HCT116 (cell line): ENCODE results near the gene NOL4L. TPM values are rescaled to one million over a fixed set of nuclear protein-coding genes. Genes with fewer than 3 reads are reported as not detected.

ENCODE experiments used
- ATAC-seq: fragments of 200-7000 bp; cut with Tn5 transposase; 2 replicates; pipeline ENCODE4 v1.9.1; 2020; ENCODE audit warnings: mild to moderate bottlenecking, moderate library complexity
- BruUV-seq: library from RNA; stranded (reverse); fragments of 400-500 nt; replicated peaks from 2 replicates; lab custom pipeline; 2021; lab: Mats Ljungman, UMichigan
- CTCF ChIA-PET: fragments of 300-600 bp; sonication (Branson Sonifier 250); formaldehyde crosslinking; loops from one replicate; lab custom pipeline; 2021; ENCODE audit warnings: antibody characterized with exemption; lab: Charles Lee
- POLR2A ChIA-PET: fragments of 300-600, 350-600 bp; sonication (Branson Sonifier 250); formaldehyde crosslinking; loops from one replicate; lab custom pipeline; 2021; ENCODE audit warnings: antibody characterized with exemption; lab: Charles Lee
- RAD21 ChIA-PET, 2 experiments: fragments of 300-600 bp; sonication (Branson Sonifier 250); formaldehyde crosslinking; loops; one replicate each; lab custom pipeline; 2023; ENCODE audit warnings: low total read pairs in 2 of 2; ENCODE audit not compliant: uncharacterized antibody in 2 of 2, unreplicated experiment in 2 of 2, low non-redundant PET in 1 of 2; lab: Charles Lee
- DNase-seq: peaks from one replicate; pipeline ENCODE4 v3.0.0-alpha.2; 2010; ENCODE audit warnings: low read depth, low spot score
- H2AFZ ChIP-seq: fragments of 200-600 bp; shearing (Covaris generic), sonication (generic); 2 replicates; pipeline ENCODE4 v1.6.1; 2017; ENCODE audit warnings: low read depth, mixed run types, mixed read lengths, antibody characterized with exemption, low read length; ENCODE audit not compliant: poor library complexity, severe bottlenecking
- H3K27ac ChIP-seq: 2 replicates; pipeline ENCODE4 v1.5.1; 2012; ENCODE audit warnings: low read depth, low read length
- H3K27me3 ChIP-seq: fragments of 200-600 bp; sonication (generic); 2 replicates; pipeline ENCODE4 v1.6.1; 2016; ENCODE audit warnings: mixed run types, low read length, mixed read lengths; ENCODE audit not compliant: insufficient read depth
- H3K36me3 ChIP-seq, 2 experiments: fragments of 200-500 bp in 1 of 2; fragments of 200-600 bp in 1 of 2; sonication (Bioruptor generic) in 1 of 2; sonication (generic) in 1 of 2; 2 replicates each; pipeline versions ENCODE4 v1.5.1 to v1.6.1; 2014 to 2016; ENCODE audit warnings: low read length in 2 of 2, inconsistent platforms in 1 of 2, mixed read lengths in 1 of 2, mixed run types in 1 of 2; ENCODE audit not compliant: insufficient read depth in 2 of 2, control insufficient read depth in 1 of 2
- H3K4me1 ChIP-seq, 2 experiments: fragments of 200-600 bp in 1 of 2; sonication (generic) in 1 of 2; 2 replicates each; pipeline versions ENCODE4 v1.5.1 to v1.6.1; 2012 to 2017; ENCODE audit warnings: low read length in 2 of 2, inconsistent platforms in 1 of 2, mild to moderate bottlenecking in 1 of 2, mixed read lengths in 1 of 2, mixed run types in 1 of 2, moderate library complexity in 1 of 2; ENCODE audit not compliant: insufficient read depth in 2 of 2, control insufficient read depth in 1 of 2
- H3K4me2 ChIP-seq: fragments of 200-600 bp; sonication (generic); 2 replicates; pipeline ENCODE4 v1.6.1; 2017; ENCODE audit warnings: mixed run types, low read length, mixed read lengths
- H3K4me3 ChIP-seq, 2 experiments: fragments of 200-600 bp in 1 of 2; sonication (generic) in 1 of 2; replicated peaks in 1 of 2; 2 replicates each; pipeline ENCODE4 v1.5.1; 2011 to 2016; ENCODE audit warnings: low read length in 2 of 2, control low read depth in 1 of 2, low read depth in 1 of 2, mild to moderate bottlenecking in 1 of 2, mixed read lengths in 1 of 2, mixed run types in 1 of 2
- H3K79me2 ChIP-seq: fragments of 200-600 bp; sonication (generic); 2 replicates; pipeline ENCODE4 v1.6.1; 2017; ENCODE audit warnings: mild to moderate bottlenecking, mixed run types, low read length, moderate library complexity, mixed read lengths; ENCODE audit not compliant: insufficient read depth
- H3K9ac ChIP-seq: fragments of 200-600 bp; sonication (generic); 2 replicates; pipeline ENCODE4 v1.6.1; 2016; ENCODE audit warnings: low read length, mixed read lengths
- H3K9me2 ChIP-seq: fragments of 200-600 bp; sonication (generic), shearing (Covaris generic); 2 replicates; pipeline ENCODE4 v1.6.1; 2017; ENCODE audit warnings: mixed run types, mild to moderate bottlenecking, moderate library complexity; ENCODE audit not compliant: insufficient read depth
- H3K9me3 ChIP-seq, 2 experiments: fragments of 200-500 bp in 1 of 2; fragments of 200-600 bp in 1 of 2; sonication (Bioruptor generic) in 1 of 2; sonication (generic) in 1 of 2; 2 replicates each; pipeline ENCODE4 v1.6.1; 2014 to 2017; ENCODE audit warnings: low read length in 2 of 2, mixed read lengths in 2 of 2, inconsistent platforms in 1 of 2, low read depth in 1 of 2, mild to moderate bottlenecking in 1 of 2, mixed run types in 1 of 2, moderate library complexity in 1 of 2; ENCODE audit not compliant: control insufficient read depth in 1 of 2, insufficient read depth in 1 of 2
- H4K20me1 ChIP-seq: fragments of 200-600 bp; sonication (generic), shearing (Covaris generic); 2 replicates; pipeline ENCODE4 v1.6.1; 2017; ENCODE audit warnings: mixed run types, mild to moderate bottlenecking, moderate library complexity; ENCODE audit not compliant: insufficient read depth
- CBX3 ChIP-seq: IDR thresholded peaks from 2 replicates; pipeline ENCODE4 v1.6.1; 2012; ENCODE audit warnings: low read depth
- EGR1 ChIP-seq: IDR thresholded peaks from 2 replicates; pipeline ENCODE4 v1.6.1; 2012; ENCODE audit warnings: low read depth
- ELF1 ChIP-seq: IDR thresholded peaks from 2 replicates; pipeline ENCODE4 v1.6.1; 2012; ENCODE audit warnings: low read depth, borderline replicate concordance
- EZH2 ChIP-seq: fragments of 200-600 bp; sonication (generic); IDR thresholded peaks from 2 replicates; pipeline ENCODE4 v1.6.1; 2017; ENCODE audit warnings: antibody characterized with exemption, mixed run types
- EZH2phosphoT487 ChIP-seq: fragments of 200-600 bp; IDR thresholded peaks from 2 replicates; pipeline ENCODE4 v1.6.1; 2018; ENCODE audit warnings: antibody characterized with exemption, borderline replicate concordance
- FOSL1 ChIP-seq: IDR thresholded peaks from 2 replicates; pipeline ENCODE4 v1.6.1; 2012; ENCODE audit warnings: low read depth
- JUND ChIP-seq: IDR thresholded peaks from 2 replicates; pipeline ENCODE4 v1.6.1; 2012
- POLR2A ChIP-seq: IDR thresholded peaks from 2 replicates; pipeline ENCODE4 v1.7.0; 2011; ENCODE audit warnings: borderline replicate concordance; ENCODE audit not compliant: insufficient read depth, insufficient read length; ENCODE audit errors: extremely low read depth
- POLR2AphosphoS5 ChIP-seq: IDR thresholded peaks from 2 replicates; pipeline ENCODE4 v1.6.1; 2011; ENCODE audit warnings: mild to moderate bottlenecking, low read depth, low read length, moderate library complexity
- RAD21 ChIP-seq: IDR thresholded peaks from 2 replicates; pipeline ENCODE4 v1.6.1; 2012; ENCODE audit warnings: low read depth, mild to moderate bottlenecking
- SP1 ChIP-seq: IDR thresholded peaks from 2 replicates; pipeline ENCODE4 v1.6.1; 2012; ENCODE audit warnings: low read depth
- SRF ChIP-seq: IDR thresholded peaks from 2 replicates; pipeline ENCODE4 v1.6.1; 2012; ENCODE audit warnings: low read depth
- ZFX ChIP-seq: fragments of 450-650 bp; IDR thresholded peaks from 2 replicates; pipeline ENCODE4 v1.6.1; 2017
- ZNF274 ChIP-seq: fragments of 200-500 bp; sonication (Bioruptor generic); IDR thresholded peaks from 2 replicates; pipeline ENCODE4 v1.6.1; 2014; ENCODE audit warnings: mild to moderate bottlenecking, low read depth, low read length, inconsistent platforms
- intact Hi-C: fragments of 100-400 bp; cut with micrococcal nuclease; formaldehyde crosslinking; loops from 2 replicates; pipeline ENCODE4 v1.10.0; 2022
- total RNA-seq: library from RNA; stranded (reverse); gene quantifications from one replicate; pipeline ENCODE4 v1.2.1, GENCODE V29; 2021; ENCODE audit not compliant: unreplicated experiment
- TF ChIP-seq, protein P1 (sequence below), 3 experiments: fragments of 200-600 bp in 1 of 3; sonication (generic) in 1 of 3; IDR thresholded peaks in 2 of 3; conservative IDR thresholded peaks in 1 of 3; 2 replicates each; pipeline ENCODE4 v1.5.1; 2012 to 2017; ENCODE audit warnings: low read depth in 2 of 3, low read length in 2 of 3, antibody characterized with exemption in 1 of 3, borderline replicate concordance in 1 of 3, control low read depth in 1 of 3, mild to moderate bottlenecking in 1 of 3, mixed read lengths in 1 of 3, mixed run types in 1 of 3, moderate library complexity in 1 of 3; ENCODE audit not compliant: insufficient read depth in 1 of 3
- TF ChIP-seq, protein P2 (sequence below): IDR thresholded peaks from 2 replicates; pipeline ENCODE4 v1.6.1; 2012
- TF ChIP-seq, protein P3 (sequence below): IDR thresholded peaks from 2 replicates; pipeline ENCODE4 v1.6.1; 2012; ENCODE audit warnings: low read depth
- TF ChIP-seq, protein P4 (sequence below): IDR thresholded peaks from 2 replicates; pipeline ENCODE4 v1.6.1; 2012

Gene NOL4L
- total RNA-seq, 1 experiment from 2014 or later = 5.9 TPM

DNA sequence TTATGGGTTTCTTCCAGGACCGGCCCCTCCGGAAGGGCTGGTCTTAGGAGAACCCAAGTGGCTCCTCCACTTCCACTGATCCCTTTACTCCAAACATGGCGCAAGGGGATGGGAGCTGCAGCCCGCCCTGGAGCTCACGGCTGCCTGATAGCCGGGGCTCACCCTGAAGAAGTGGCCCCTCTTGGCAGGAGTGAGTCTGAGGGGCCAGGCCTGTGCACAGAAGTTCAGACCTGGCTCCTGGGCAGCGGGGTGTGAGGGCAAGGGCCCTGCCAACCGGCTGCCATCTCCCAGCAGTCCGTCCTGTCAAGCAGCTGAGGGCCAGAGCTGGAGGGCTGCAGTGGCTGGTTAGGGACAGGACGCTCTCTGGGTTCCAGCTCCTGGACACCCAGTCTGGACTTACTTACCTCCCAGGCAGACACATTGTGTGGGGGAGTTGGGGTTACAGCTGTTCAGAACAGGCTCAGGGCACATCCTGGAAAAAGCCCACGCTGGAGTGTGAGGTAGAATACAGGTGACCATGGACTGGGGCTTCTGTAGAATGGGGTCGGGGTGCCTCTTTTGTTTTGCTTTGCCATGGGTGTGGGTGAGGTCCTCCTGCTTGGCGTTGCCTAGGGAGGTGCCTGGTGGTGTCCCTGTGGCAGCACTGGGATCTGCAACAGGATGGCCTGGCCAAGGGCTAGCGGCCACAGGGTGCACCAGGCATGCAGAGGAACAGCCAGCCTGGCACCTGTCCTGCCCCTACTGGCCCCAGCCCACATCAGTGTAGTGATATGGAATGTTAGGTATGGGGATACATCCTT is 138.6 kb downstream of the NOL4L start:
- TF ChIP-seq, protein P1, sequence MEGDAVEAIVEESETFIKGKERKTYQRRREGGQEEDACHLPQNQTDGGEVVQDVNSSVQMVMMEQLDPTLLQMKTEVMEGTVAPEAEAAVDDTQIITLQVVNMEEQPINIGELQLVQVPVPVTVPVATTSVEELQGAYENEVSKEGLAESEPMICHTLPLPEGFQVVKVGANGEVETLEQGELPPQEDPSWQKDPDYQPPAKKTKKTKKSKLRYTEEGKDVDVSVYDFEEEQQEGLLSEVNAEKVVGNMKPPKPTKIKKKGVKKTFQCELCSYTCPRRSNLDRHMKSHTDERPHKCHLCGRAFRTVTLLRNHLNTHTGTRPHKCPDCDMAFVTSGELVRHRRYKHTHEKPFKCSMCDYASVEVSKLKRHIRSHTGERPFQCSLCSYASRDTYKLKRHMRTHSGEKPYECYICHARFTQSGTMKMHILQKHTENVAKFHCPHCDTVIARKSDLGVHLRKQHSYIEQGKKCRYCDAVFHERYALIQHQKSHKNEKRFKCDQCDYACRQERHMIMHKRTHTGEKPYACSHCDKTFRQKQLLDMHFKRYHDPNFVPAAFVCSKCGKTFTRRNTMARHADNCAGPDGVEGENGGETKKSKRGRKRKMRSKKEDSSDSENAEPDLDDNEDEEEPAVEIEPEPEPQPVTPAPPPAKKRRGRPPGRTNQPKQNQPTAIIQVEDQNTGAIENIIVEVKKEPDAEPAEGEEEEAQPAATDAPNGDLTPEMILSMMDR (IDR thresholded peaks at IDR 0.05 in 2 of 3, conservative IDR thresholded peaks at IDR 0.05 in 1 of 3; ENCODE audit: borderline replicate concordance in 1 of 3, insufficient read depth in 1 of 3, low read depth in 2 of 3, low read length in 2 of 3) = no peak
- TF ChIP-seq FOSL1 (no peak), POLR2A (no peak), EZH2 (no peak), RAD21 (no peak), SP1 (no peak), ZFX (no peak), ELF1 (no peak), EGR1 (no peak), CBX3 (no peak), SRF (no peak), POLR2AphosphoS5 (no peak), JUND (no peak), ZNF274 (no peak), EZH2phosphoT487 (no peak)
- TF ChIP-seq, protein P2, sequence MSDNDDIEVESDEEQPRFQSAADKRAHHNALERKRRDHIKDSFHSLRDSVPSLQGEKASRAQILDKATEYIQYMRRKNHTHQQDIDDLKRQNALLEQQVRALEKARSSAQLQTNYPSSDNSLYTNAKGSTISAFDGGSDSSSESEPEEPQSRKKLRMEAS = no peak
- TF ChIP-seq, protein P3, sequence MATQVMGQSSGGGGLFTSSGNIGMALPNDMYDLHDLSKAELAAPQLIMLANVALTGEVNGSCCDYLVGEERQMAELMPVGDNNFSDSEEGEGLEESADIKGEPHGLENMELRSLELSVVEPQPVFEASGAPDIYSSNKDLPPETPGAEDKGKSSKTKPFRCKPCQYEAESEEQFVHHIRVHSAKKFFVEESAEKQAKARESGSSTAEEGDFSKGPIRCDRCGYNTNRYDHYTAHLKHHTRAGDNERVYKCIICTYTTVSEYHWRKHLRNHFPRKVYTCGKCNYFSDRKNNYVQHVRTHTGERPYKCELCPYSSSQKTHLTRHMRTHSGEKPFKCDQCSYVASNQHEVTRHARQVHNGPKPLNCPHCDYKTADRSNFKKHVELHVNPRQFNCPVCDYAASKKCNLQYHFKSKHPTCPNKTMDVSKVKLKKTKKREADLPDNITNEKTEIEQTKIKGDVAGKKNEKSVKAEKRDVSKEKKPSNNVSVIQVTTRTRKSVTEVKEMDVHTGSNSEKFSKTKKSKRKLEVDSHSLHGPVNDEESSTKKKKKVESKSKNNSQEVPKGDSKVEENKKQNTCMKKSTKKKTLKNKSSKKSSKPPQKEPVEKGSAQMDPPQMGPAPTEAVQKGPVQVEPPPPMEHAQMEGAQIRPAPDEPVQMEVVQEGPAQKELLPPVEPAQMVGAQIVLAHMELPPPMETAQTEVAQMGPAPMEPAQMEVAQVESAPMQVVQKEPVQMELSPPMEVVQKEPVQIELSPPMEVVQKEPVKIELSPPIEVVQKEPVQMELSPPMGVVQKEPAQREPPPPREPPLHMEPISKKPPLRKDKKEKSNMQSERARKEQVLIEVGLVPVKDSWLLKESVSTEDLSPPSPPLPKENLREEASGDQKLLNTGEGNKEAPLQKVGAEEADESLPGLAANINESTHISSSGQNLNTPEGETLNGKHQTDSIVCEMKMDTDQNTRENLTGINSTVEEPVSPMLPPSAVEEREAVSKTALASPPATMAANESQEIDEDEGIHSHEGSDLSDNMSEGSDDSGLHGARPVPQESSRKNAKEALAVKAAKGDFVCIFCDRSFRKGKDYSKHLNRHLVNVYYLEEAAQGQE = no peak
- TF ChIP-seq, protein P4, sequence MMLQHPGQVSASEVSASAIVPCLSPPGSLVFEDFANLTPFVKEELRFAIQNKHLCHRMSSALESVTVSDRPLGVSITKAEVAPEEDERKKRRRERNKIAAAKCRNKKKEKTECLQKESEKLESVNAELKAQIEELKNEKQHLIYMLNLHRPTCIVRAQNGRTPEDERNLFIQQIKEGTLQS = no peak
- peak; percentile 37; the same call in 1 of the 2 replicates for ATAC-seq
- no peak for DNase-seq
- Histone ChIP-seq H3K9me2 (no peaks in the 10 kb centered on the region), H3K36me3 (peaks cover 0 to 3% of the 10 kb centered on the region in 2 experiments; a peak in 2 of 4 replicates), H3K79me2 (no peaks in the 10 kb centered on the region), H4K20me1 (no peaks in the 10 kb centered on the region), H3K27me3 (no peaks in the 10 kb centered on the region), H3K4me2 (no peak overlapping the region), H3K27ac (no peak overlapping the region), H3K4me3 (no peak overlapping the region), H2AFZ (no peak overlapping the region), H3K9me3 (no peaks in the 10 kb centered on the region), H3K9ac (no peak overlapping the region), H3K4me1 (no peaks in the 10 kb centered on the region)
- ChIA-PET CTCF (no interaction called here), POLR2A (no interaction called here), RAD21 (interaction anchor here in 1 of 2 experiments (0.6 kb wide), 1 partner anchor 332 kb away, joined by 3 read pairs; no protein-coding TSS in a partner anchor)
- no TSS peak for BruUV-seq
- intact Hi-C loops = no loop called here
